CD4-positive, alpha-beta T cell treated with Interleukin-4 for 1 hour (primary cell): Measurements from ENCODE around the gene SETD1A.
A peak's percentile ranks its signal among the peaks of the same experiment; 100 is the strongest.

ENCODE experiments used
- DNase-seq, 2 donors: peaks; one replicate each; pipeline ENCODE4 v3.0.0-alpha.2; 2020 to 2022

The SETD1A gene

DNA sequence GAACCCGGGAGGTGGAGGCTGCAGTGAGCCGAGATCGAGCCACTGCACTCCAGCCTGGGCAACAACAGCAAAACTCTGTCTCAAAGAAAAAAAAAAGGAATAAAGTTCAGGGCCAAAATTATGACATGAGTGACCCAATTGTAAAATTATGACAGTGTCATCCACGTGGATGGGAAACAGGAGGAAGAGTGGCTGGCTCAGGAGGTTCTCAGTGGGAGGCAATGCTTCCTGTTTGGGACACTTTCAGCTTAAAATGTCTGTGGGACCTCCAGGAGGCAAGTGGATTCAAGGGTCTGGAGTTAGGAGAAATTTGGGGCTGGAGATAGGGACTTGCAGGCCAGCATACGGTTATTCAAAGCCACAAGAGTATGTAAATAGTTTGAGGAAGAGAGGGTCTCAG, 67.8 kb downstream of the SETD1A start:
- no peak for DNase-seq

DNA sequence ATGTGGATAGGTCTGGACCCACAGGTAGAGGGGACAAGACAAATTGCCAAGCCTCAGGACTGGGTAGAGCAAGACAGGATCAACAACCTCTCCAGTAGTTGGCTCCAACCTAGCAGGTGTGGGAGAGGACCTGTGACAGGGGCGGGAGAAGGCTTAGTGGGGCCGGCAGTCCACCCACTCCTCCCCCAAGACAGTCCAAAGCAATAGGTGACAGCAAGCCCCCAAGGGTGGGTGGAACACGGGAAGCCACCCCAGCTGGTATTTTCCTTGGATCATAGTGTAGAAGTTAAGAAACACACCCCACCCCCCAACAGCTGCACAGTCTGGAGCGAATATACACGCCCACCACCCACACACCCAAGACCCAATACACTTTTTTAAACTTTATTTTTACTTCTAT, 71.7 kb downstream of the SETD1A start:
- DNase-seq: no peak

DNA sequence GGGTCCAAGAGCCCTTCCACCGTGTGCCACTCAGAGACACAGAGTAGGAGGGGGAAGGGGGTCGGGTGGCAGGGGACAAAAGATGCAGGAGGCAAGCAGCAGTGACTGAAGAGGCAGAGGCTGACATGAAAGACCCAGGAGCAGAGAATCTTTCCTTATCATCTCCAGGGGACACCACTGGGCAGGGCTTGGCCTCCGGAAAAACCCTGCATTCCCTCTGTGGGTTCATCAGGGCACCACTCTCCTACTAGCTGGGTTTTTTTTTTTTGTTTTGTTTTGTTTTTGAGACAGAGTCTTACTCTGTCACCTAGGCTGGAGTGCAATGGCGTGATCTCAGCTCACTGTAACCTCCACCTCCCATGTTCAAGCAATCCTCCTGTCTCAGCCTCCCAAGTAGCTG, 73.7 kb downstream of the SETD1A start:
- no peak for DNase-seq

DNA sequence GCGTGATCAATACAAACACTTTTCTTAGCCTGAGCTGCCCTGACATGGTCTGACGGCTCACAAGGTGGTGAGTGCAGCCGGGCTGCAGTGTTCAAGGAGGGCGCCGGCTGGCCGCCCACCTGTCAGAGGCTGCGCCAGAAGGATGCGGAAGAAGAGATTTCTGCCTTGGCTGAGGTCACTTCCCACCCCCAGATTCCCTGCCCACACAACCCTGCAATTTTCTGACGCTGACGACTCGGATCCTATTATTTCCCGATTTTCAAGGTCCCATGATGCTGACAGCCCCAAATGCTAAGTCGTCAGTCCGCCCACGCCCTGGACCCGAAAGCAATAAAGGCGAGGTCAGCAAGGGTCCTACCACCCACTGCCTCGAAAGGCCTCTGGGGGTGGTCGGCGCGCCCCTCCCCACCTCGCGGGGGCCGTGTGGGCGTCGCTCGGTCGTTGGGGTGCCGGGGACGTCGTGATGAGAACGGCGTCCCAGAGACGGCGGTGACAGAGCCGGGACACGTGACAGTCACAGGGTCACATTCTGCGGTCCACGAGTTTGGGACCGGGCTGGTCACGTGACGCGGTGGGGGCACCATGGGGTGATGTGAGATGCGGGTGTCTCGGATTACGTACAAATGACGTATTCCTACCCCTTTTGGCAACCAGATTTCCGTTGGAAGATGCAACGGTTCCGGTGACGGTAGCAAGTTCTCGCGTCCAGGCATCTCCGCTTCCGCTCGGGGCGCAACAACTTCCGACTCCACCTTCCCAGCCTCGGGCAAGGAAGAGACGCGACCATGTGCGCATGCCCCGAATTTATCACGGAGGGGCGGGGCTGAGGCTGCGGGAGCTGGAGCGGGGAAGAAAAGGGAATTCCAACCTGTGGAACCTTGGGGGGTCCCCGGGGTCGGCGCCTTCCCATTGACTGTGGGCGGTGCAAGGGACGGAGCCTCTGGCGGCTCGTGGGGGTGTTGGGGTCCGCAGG, 75.5 kb downstream of the SETD1A start, which contains the start of gene STX4:
TSS of gene STX4 (plus strand) at position 823 of the 973 bp plus-strand sequence. CDS start 248 bp downstream, outside the sequence.
- peak; percentile 99 for DNase-seq

DNA sequence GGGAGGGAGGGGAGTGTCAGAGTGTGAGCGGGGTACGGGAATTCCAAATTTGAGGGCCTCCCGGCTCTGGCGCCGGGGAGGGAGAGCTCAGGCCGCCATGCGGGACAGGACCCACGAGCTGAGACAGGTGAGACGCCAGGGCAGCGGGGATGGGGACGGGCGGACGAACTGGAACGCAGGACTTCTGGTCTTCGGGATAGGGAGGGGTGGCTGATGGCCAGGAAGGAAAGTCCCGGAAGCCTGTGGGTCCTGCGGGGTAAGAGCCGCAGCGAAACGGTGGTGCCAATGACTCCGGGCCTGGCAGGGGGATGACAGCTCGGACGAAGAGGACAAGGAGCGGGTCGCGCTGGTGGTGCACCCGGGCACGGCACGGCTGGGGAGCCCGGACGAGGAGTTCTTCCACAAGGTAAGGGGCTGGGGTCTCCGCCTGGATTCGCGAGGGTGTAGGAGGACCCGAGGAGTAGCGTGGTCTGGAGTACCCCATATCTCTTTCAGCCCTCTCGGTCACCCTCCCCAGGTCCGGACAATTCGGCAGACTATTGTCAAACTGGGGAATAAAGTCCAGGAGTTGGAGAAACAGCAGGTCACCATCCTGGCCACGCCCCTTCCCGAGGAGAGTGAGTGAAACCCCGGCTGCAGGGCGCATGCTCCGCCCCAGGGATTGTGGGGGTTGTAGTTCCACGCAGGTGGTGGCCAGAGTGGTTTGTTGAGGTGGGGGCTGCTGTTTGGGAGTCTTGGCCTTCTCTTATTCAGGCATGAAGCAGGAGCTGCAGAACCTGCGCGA, 76.3 kb downstream of the SETD1A start:
- peak; percentile 87 to 88 for DNase-seq
